Measurements from ENCODE around the gene CLDN5. TPM values are rescaled to one million over a fixed set of nuclear protein-coding genes. Genes with fewer than 3 reads are reported as not detected.

CLDN5 gene
- total RNA-seq, 1 experiment from 2014 or later = 0.44 TPM

GRCh38 chr22:19571207-19571795 is 47.1 kb upstream of the CLDN5 start:
- Mint-ChIP-seq H3K4me3 (no peak overlapping the region), H3K9me3 (no peaks in the 10 kb centered on the region; a peak in 1 of 5 replicates), H3K36me3 (ENCODE audit: insufficient read depth in 1 of 3, low read depth in 3 of 3) (no peaks in the 10 kb centered on the region), H3K4me1 (peaks cover 12 to 15% of the 10 kb centered on the region in 2 experiments), H3K27me3 (ENCODE audit: low read depth) (peaks cover 10% of the 10 kb centered on the region), H3K27ac (no peak overlapping the region)
- no peaks in the 10 kb centered on the region for H3K23me2 ChIP-seq (ENCODE audit: insufficient read length, low read depth, low read length, poor library complexity, severe bottlenecking)
- H3K14ac ChIP-seq (ENCODE audit: insufficient read depth, low read length) = no peak overlapping the region
- H2BK5ac ChIP-seq (ENCODE audit: insufficient read length, low read length) = no peak overlapping the region
- no peak overlapping the region for H2BK15ac ChIP-seq (ENCODE audit: low read depth, low read length)
- no peaks in the 10 kb centered on the region for H3K27me3 ChIP-seq (ENCODE audit: insufficient read depth, low read length)
- H3K4me1 ChIP-seq (ENCODE audit: insufficient read depth, low read length) = no peaks in the 10 kb centered on the region
- H2AFZ ChIP-seq (ENCODE audit: low read length) = no peak overlapping the region
- no peak overlapping the region for H4K91ac ChIP-seq (ENCODE audit: insufficient read length, low read depth, low read length)
- H2AK5ac ChIP-seq (ENCODE audit: insufficient read length, low read length) = no peak overlapping the region
- TF ChIP-seq, protein P1, sequence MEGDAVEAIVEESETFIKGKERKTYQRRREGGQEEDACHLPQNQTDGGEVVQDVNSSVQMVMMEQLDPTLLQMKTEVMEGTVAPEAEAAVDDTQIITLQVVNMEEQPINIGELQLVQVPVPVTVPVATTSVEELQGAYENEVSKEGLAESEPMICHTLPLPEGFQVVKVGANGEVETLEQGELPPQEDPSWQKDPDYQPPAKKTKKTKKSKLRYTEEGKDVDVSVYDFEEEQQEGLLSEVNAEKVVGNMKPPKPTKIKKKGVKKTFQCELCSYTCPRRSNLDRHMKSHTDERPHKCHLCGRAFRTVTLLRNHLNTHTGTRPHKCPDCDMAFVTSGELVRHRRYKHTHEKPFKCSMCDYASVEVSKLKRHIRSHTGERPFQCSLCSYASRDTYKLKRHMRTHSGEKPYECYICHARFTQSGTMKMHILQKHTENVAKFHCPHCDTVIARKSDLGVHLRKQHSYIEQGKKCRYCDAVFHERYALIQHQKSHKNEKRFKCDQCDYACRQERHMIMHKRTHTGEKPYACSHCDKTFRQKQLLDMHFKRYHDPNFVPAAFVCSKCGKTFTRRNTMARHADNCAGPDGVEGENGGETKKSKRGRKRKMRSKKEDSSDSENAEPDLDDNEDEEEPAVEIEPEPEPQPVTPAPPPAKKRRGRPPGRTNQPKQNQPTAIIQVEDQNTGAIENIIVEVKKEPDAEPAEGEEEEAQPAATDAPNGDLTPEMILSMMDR (conservative IDR thresholded peaks at IDR 0.05) = no peak
- no peak overlapping the region for H2BK120ac ChIP-seq (ENCODE audit: low read depth, low read length, poor library complexity, severe bottlenecking)
- H3K9ac ChIP-seq (ENCODE audit: extremely low read depth, insufficient read length, low read length) = no peak overlapping the region
- H2BK20ac ChIP-seq (ENCODE audit: low read depth, low read length, poor library complexity, severe bottlenecking) = no peak overlapping the region
- H4K5ac ChIP-seq (ENCODE audit: insufficient read length, low read depth, low read length) = no peak overlapping the region
- no peak overlapping the region for H3K18ac ChIP-seq (ENCODE audit: insufficient read length, low read depth, low read length)
- no peak overlapping the region for H3K56ac ChIP-seq (ENCODE audit: insufficient read length, low read depth, low read length)
- H2BK12ac ChIP-seq (ENCODE audit: insufficient read length, low read depth, low read length) = no peak overlapping the region
- H4K20me1 ChIP-seq (ENCODE audit: control insufficient read depth, insufficient read depth, insufficient read length) = no peaks in the 10 kb centered on the region
- H3T11ph ChIP-seq (ENCODE audit: low read length) = no peak overlapping the region
- H3K27ac ChIP-seq (ENCODE audit: insufficient read length, low read depth, low read length) = no peak overlapping the region
- H3K9me3 ChIP-seq (ENCODE audit: control insufficient read depth, low read depth, low read length) = no peaks in the 10 kb centered on the region
- no peaks in the 10 kb centered on the region for H3K79me1 ChIP-seq (ENCODE audit: insufficient read depth, low read depth, low read length, poor library complexity, severe bottlenecking)
- no peak overlapping the region for H3K23ac ChIP-seq (ENCODE audit: insufficient read length, low read depth, low read length)
- no peak overlapping the region for H3K4me2 ChIP-seq (ENCODE audit: insufficient read depth, insufficient read length, low read length)
- no peak for DNase-seq
- no CpG with 5 or more reads among the region's 5 CpGs for WGBS (ENCODE audit: extremely low coverage, insufficient read length, low lambda C conversion rate)
- H3K79me2 ChIP-seq (ENCODE audit: insufficient read depth, low read length) = no peaks in the 10 kb centered on the region
- H3K4ac ChIP-seq (ENCODE audit: low read depth, low read length) = no peak overlapping the region
- no peak overlapping the region for H4K8ac ChIP-seq (replicated peaks; ENCODE audit: insufficient read length, low read depth, low read length)

Measured in H9 (cell line).